GF-D8 (cell line): ENCODE data around the gene NUCKS1.
A peak's percentile ranks its signal among the peaks of the same experiment; 100 is the strongest.

Source experiments
- DNase-seq: peaks from one replicate; lab custom pipeline; 2025; lab: John Stamatoyannopoulos, UW

The NUCKS1 gene

GRCh38 chr1:205699416-205699815 is 50.6 kb downstream of the NUCKS1 start:
- DNase-seq, result no peak

GRCh38 chr1:205698921-205699320 is 51.1 kb downstream of the NUCKS1 start:
- no peak for DNase-seq

- peak; percentile 34 for DNase-seq
Measured at GRCh38 chr1:205693421-205693991, 56.5 kb downstream of the NUCKS1 start.

GRCh38 chr1:205692423-205692822 is 57.6 kb downstream of the NUCKS1 start:
- peak; percentile 24 for DNase-seq

- DNase-seq, result no peak
Measured at GRCh38 chr1:205690122-205690756, 59.7 kb downstream of the NUCKS1 start.

GRCh38 chr1:205689479-205689878 is 60.5 kb downstream of the NUCKS1 start:
- DNase-seq, result no peak

GRCh38 chr1:205688171-205689080 is 61.6 kb downstream of the NUCKS1 start:
- DNase-seq, result no peak

- DNase-seq, result no peak
Measured at GRCh38 chr1:205687242-205687641, 62.7 kb downstream of the NUCKS1 start.

- no peak for DNase-seq
Measured at GRCh38 chr1:205681364-205681763, 68.6 kb downstream of the NUCKS1 start.

GRCh38 chr1:205680073-205680851 is 69.7 kb downstream of the NUCKS1 start, which contains the start of gene SLC45A3:
SLC45A3 (minus strand) TSS chr1:205680509; CDS start chr1:205664656, 15,853 bp downstream.
- no peak for DNase-seq

GRCh38 chr1:205678286-205679111 is 71.5 kb downstream of the NUCKS1 start:
- no peak for DNase-seq

GRCh38 chr1:205677167-205677566 is 72.8 kb downstream of the NUCKS1 start:
- DNase-seq, result peak; percentile 55

GRCh38 chr1:205676597-205676996 is 73.4 kb downstream of the NUCKS1 start:
- no peak for DNase-seq

GRCh38 chr1:205676002-205676401 is 74.0 kb downstream of the NUCKS1 start:
- no peak for DNase-seq

GRCh38 chr1:205675247-205675646 is 74.7 kb downstream of the NUCKS1 start:
- no peak for DNase-seq

- DNase-seq, result no peak
Measured at GRCh38 chr1:205672970-205673369, 77.0 kb downstream of the NUCKS1 start.

- no peak for DNase-seq
Measured at GRCh38 chr1:205672395-205672889, 77.5 kb downstream of the NUCKS1 start.

GRCh38 chr1:205670611-205671430 is 79.2 kb downstream of the NUCKS1 start:
- DNase-seq, result no peak

- DNase-seq, result no peak
Measured at GRCh38 chr1:205670150-205670446, 79.9 kb downstream of the NUCKS1 start.
